ENCODE data around the gene PSME3. TPM values are rescaled to one million over a fixed set of nuclear protein-coding genes. Genes with fewer than 3 reads are reported as not detected.

The PSME3 gene
- total RNA-seq, 1 experiment from 2014 or later, result 192 TPM

DNA sequence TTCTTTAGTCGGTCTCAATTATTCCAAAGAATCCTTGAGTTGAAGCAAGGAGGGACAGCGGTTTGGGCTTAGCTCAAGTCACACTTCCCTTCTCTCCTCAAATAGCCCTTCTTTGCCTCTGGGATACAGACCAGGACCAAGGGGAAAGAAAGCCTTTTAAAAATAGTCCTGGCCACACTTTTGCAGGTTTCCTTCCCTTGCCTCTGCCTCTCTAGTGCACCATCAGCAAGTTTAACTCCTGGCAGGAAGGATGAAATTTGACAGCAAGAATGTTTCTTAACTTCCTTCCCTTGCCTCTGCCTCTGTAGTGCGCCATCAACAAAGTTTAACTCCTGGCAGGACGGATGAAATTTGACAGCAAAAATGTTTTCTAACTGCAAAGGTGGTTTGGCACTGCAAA, 60.2 kb downstream of the PSME3 start (continued):
- TF ChIP-seq ZNF121 (CRISPR knock-in tag; IDR thresholded peaks at IDR 0.05) (no peak), NFYB (CRISPR knock-in tag; conservative IDR thresholded peaks at IDR 0.05; ENCODE audit: low read depth) (no peak)

Small RNAs within 50 kb of the gene (microRNA-seq; reads per million reads assigned to microRNA genes)
- gene MIR6781 (ENCODE audit: borderline number of aligned reads), result 1.7 reads per million

Other genes starting within 250 kb of the PSME3 start
- gene RETREG3, start 224.0 kb upstream of the PSME3 start, total RNA-seq (2021), result 39.8 to 43.2 TPM (median 40.4 TPM) in 3 replicates
- 130 to 141 TPM (median 140 TPM) in 3 replicates for gene TUBG1, start 223.7 kb upstream of the PSME3 start, total RNA-seq (2021)
- 22.1 to 26.7 TPM (median 22.2 TPM) in 3 replicates for gene TUBG2, start 174.1 kb upstream of the PSME3 start, total RNA-seq (2021)
- 33.0 to 40.2 TPM (median 35.6 TPM) in 3 replicates for gene PLEKHH3, start 156.4 kb upstream of the PSME3 start, total RNA-seq (2021)
- gene CCR10, start 151.6 kb upstream of the PSME3 start, total RNA-seq (2021), result 3.7 to 4.4 TPM (median 4.2 TPM) in 3 replicates
- gene CNTNAP1, start 150.9 kb upstream of the PSME3 start, total RNA-seq (2021), result 12.1 to 12.7 TPM (median 12.7 TPM) in 3 replicates
- 19.8 to 24.1 TPM (median 22.4 TPM) in 3 replicates for gene EZH1, start 88.4 kb upstream of the PSME3 start, total RNA-seq (2021)
- 10.9 to 13.1 TPM (median 11.6 TPM) in 3 replicates for gene RAMP2, start 72.2 kb upstream of the PSME3 start, total RNA-seq (2021)
- 98.6 to 103 TPM (median 101 TPM) in 3 replicates for gene VPS25, start 59.9 kb upstream of the PSME3 start, total RNA-seq (2021)
- gene WNK4, start 52.8 kb upstream of the PSME3 start, total RNA-seq (2021), result 1.4 to 1.7 TPM (median 1.5 TPM) in 3 replicates
- 54.2 to 65.2 TPM (median 60.9 TPM) in 3 replicates for gene COA3, start 34.7 kb upstream of the PSME3 start, total RNA-seq (2021)
- not detected in 3 replicates for gene CNTD1, start 34.5 kb upstream of the PSME3 start, total RNA-seq (2021)
- 51.8 to 59.2 TPM (median 54.7 TPM) in 3 replicates for gene BECN1, start 9.1 kb upstream of the PSME3 start, total RNA-seq (2021)
- gene AOC2, start 11.2 kb downstream of the PSME3 start, total RNA-seq (2021), result 9.8 to 11.0 TPM (median 10.1 TPM) in 3 replicates
- gene AOC3, start 17.8 kb downstream of the PSME3 start, total RNA-seq (2021), result 6.2 to 8.2 TPM (median 7.6 TPM) in 3 replicates
- 0.37 TPM in 1 of 3 replicates, not detected in the others for gene G6PC1, start 67.4 kb downstream of the PSME3 start, total RNA-seq (2021)
- 44.3 to 61.5 TPM (median 49.2 TPM) in 3 replicates for gene AARSD1, start 131.1 kb downstream of the PSME3 start, total RNA-seq (2021)
- gene PTGES3L, start 146.7 kb downstream of the PSME3 start, total RNA-seq (2021), result 1.8 to 2.5 TPM (median 2.1 TPM) in 3 replicates
- gene RUNDC1, start 147.2 kb downstream of the PSME3 start, total RNA-seq (2021), result 12.2 to 14.2 TPM (median 12.7 TPM) in 3 replicates
- 1,391 to 1,553 TPM (median 1,518 TPM) in 3 replicates for gene RPL27, start 165.0 kb downstream of the PSME3 start, total RNA-seq (2021)
- 3.0 to 4.7 TPM (median 3.8 TPM) in 3 replicates for gene IFI35, start 173.4 kb downstream of the PSME3 start, total RNA-seq (2021)
- 291 to 298 TPM (median 296 TPM) in 3 replicates for gene VAT1, start 189.0 kb downstream of the PSME3 start, total RNA-seq (2021)
- 46.9 to 51.8 TPM (median 50.2 TPM) in 3 replicates for gene RND2, start 191.8 kb downstream of the PSME3 start, total RNA-seq (2021)

Measured in WTC11 (cell line).